SK-N-SH treated with all-trans-retinoic acid at 6 μM for 48 hours (cell line): Measurements from ENCODE around the gene ATP5F1D.
A peak's percentile ranks its signal among the peaks of the same experiment; 100 is the strongest.

Experiments used
- CSRNP3 ChIP-seq: fragments of 250-450 bp; sonication (Bioruptor Pico); IDR thresholded peaks from 2 replicates; pipeline ENCODE4 v1.5.1; 2021; ENCODE audit warnings: mild to moderate bottlenecking, moderate library complexity
- ESRRG ChIP-seq: fragments of 250-450 bp; sonication (Bioruptor Pico); IDR thresholded peaks from 2 replicates; pipeline ENCODE4 v1.6.1; 2021; ENCODE audit warnings: mild to moderate bottlenecking
- OSR1 ChIP-seq: fragments of 250-450 bp; sonication (Bioruptor Pico); IDR thresholded peaks from 2 replicates; pipeline ENCODE4 v1.8.0; 2022; ENCODE audit warnings: moderate library complexity, mild to moderate bottlenecking, inconsistent platforms
- ZNF8 ChIP-seq: fragments of 450-650 bp; formaldehyde crosslinking; IDR thresholded peaks from 2 replicates; pipeline ENCODE4 v1.5.0; 2020; ENCODE audit warnings: mild to moderate bottlenecking, moderate library complexity

- TF ChIP-seq ZNF8, result 0 out of 2 replicates have a peak, but pooled peaks have one; percentile 36
- TF ChIP-seq ESRRG (CRISPR knock-in tag), result no peak
- no peak for TF ChIP-seq OSR1 (CRISPR knock-in tag)
- no peak for TF ChIP-seq CSRNP3 (CRISPR knock-in tag)
Measured at GRCh38 chr19:1249298-1249989, 7.9 kb downstream of the ATP5F1D start.
